Neural progenitor cell (in vitro differentiated cells): ENCODE measurements around the gene MDGA2. TPM values are rescaled to one million over a fixed set of nuclear protein-coding genes. Genes with fewer than 3 reads are reported as not detected.

Source experiments
- DNase-seq: peaks from one replicate; pipeline ENCODE4 v3.0.0-alpha.2; 2016; ENCODE audit warnings: low spot score
- H2AFZ ChIP-seq: fragments of 200-600 bp; sonication (generic); replicated peaks from 2 replicates; pipeline ENCODE4 v1.6.1; 2016; ENCODE audit warnings: antibody characterized with exemption
- H3F3A ChIP-seq: fragments of 200-600 bp; sonication (generic); 2 replicates; pipeline ENCODE4 v1.6.1; 2016; ENCODE audit warnings: antibody characterized with exemption, low read depth
- H3K27ac ChIP-seq: fragments of 200-600 bp; sonication (generic); 2 replicates; pipeline ENCODE4 v1.5.1; 2016; ENCODE audit warnings: mild to moderate bottlenecking
- H3K27me3 ChIP-seq: fragments of 200-600 bp; sonication (generic); 2 replicates; pipeline ENCODE4 v1.6.1; 2016; ENCODE audit warnings: mild to moderate bottlenecking, moderate library complexity
- H3K36me3 ChIP-seq: fragments of 200-600 bp; sonication (generic); 2 replicates; pipeline ENCODE4 v1.5.1; 2016
- H3K4me1 ChIP-seq: fragments of 200-600 bp; sonication (generic); 2 replicates; pipeline ENCODE4 v1.6.1; 2016; ENCODE audit warnings: mixed run types
- H3K4me2 ChIP-seq: fragments of 200-600 bp; sonication (generic); 2 replicates; pipeline ENCODE4 v1.6.1; 2016
- H3K4me3 ChIP-seq: fragments of 200-600 bp; sonication (generic); 2 replicates; pipeline ENCODE4 v1.5.1; 2016
- H3K79me2 ChIP-seq: fragments of 200-600 bp; sonication (generic); 2 replicates; pipeline ENCODE4 v1.6.1; 2016; ENCODE audit warnings: low read depth
- H3K9ac ChIP-seq: fragments of 200-600 bp; sonication (generic); 2 replicates; pipeline ENCODE4 v1.6.1; 2016
- H3K9me3 ChIP-seq: fragments of 200-600 bp; sonication (generic); 2 replicates; pipeline ENCODE4 v1.5.1; 2016; ENCODE audit warnings: low read depth
- H4K20me1 ChIP-seq: fragments of 200-600 bp; sonication (generic); 2 replicates; pipeline ENCODE4 v1.6.1; 2016; ENCODE audit warnings: low read depth
- H3K27ac Mint-ChIP-seq: 3 replicates; pipeline ENCODE4 v1.8.0; 2021; ENCODE audit warnings: mixed read lengths
- H3K27me3 Mint-ChIP-seq: 2 replicates; pipeline ENCODE4 v1.8.0; 2022; ENCODE audit warnings: low read depth, mild to moderate bottlenecking, inconsistent platforms, moderate library complexity, mixed read lengths; ENCODE audit not compliant: insufficient read depth
- H3K36me3 Mint-ChIP-seq: 3 replicates; pipeline ENCODE4 v1.8.0; 2021; ENCODE audit warnings: mixed read lengths
- H3K4me1 Mint-ChIP-seq: 3 replicates; pipeline ENCODE4 v1.8.0; 2021; ENCODE audit warnings: mixed read lengths
- H3K4me3 Mint-ChIP-seq: 3 replicates; pipeline ENCODE4 v1.8.0; 2021; ENCODE audit warnings: mild to moderate bottlenecking, moderate library complexity, mixed read lengths
- H3K9me3 Mint-ChIP-seq: 3 replicates; pipeline ENCODE4 v1.8.0; 2020; ENCODE audit warnings: mixed read lengths
- EZH2 ChIP-seq: fragments of 200-600 bp; sonication (generic); IDR thresholded peaks from 2 replicates; pipeline ENCODE4 v1.6.1; 2017; ENCODE audit warnings: antibody characterized with exemption, mild to moderate bottlenecking, moderate library complexity
- EZH2phosphoT487 ChIP-seq: fragments of 200-600 bp; sonication (generic); IDR thresholded peaks from 2 replicates; pipeline ENCODE4 v1.6.1; 2017; ENCODE audit warnings: antibody characterized with exemption
- total RNA-seq: library from RNA; depleted of rRNA; stranded (reverse); fragments of >200 nt; gene quantifications from 2 replicates; pipeline ENCODE4 v1.2.3, GENCODE V29; 2015; ENCODE audit warnings: low replicate concordance
- TF ChIP-seq, protein P1 (sequence below): fragments of 200-600 bp; sonication (generic); IDR thresholded peaks from 2 replicates; pipeline ENCODE4 v1.5.1; 2017; ENCODE audit warnings: antibody characterized with exemption, mild to moderate bottlenecking

Gene MDGA2
- total RNA-seq, 1 donor from 2014 or later, result 1.0 TPM

GRCh38 chr14:47442211-47442610, 233.2 kb downstream of the MDGA2 start:
- Mint-ChIP-seq H3K4me1 (peaks cover 7% of the 10 kb centered on the region), H3K4me3 (no peak overlapping the region), H3K27me3 (no peaks in the 10 kb centered on the region), H3K36me3 (no peaks in the 10 kb centered on the region), H3K9me3 (no peaks in the 10 kb centered on the region), H3K27ac (no peak overlapping the region)
- Histone ChIP-seq H3K79me2 (no peaks in the 10 kb centered on the region), H4K20me1 (no peaks in the 10 kb centered on the region), H3K36me3 (no peaks in the 10 kb centered on the region), H2AFZ (no peak overlapping the region), H3F3A (no peaks in the 10 kb centered on the region), H3K4me2 (no peak overlapping the region), H3K27ac (no peak overlapping the region), H3K9ac (no peak overlapping the region), H3K9me3 (no peaks in the 10 kb centered on the region), H3K4me3 (no peak overlapping the region), H3K4me1 (no peaks in the 10 kb centered on the region), H3K27me3 (no peaks in the 10 kb centered on the region)
- peak; percentile 58 for DNase-seq
- no peak for TF ChIP-seq EZH2phosphoT487
- no peak for TF ChIP-seq EZH2
- TF ChIP-seq, protein P1, sequence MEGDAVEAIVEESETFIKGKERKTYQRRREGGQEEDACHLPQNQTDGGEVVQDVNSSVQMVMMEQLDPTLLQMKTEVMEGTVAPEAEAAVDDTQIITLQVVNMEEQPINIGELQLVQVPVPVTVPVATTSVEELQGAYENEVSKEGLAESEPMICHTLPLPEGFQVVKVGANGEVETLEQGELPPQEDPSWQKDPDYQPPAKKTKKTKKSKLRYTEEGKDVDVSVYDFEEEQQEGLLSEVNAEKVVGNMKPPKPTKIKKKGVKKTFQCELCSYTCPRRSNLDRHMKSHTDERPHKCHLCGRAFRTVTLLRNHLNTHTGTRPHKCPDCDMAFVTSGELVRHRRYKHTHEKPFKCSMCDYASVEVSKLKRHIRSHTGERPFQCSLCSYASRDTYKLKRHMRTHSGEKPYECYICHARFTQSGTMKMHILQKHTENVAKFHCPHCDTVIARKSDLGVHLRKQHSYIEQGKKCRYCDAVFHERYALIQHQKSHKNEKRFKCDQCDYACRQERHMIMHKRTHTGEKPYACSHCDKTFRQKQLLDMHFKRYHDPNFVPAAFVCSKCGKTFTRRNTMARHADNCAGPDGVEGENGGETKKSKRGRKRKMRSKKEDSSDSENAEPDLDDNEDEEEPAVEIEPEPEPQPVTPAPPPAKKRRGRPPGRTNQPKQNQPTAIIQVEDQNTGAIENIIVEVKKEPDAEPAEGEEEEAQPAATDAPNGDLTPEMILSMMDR, result peak; percentile 61

- no peaks in the 10 kb centered on the region for H3K36me3 ChIP-seq
- H3K27me3 ChIP-seq, result no peaks in the 10 kb centered on the region
- TF ChIP-seq EZH2phosphoT487, result no peak
- TF ChIP-seq, protein P1, result no peak
- TF ChIP-seq EZH2, result no peak
- H3K36me3 Mint-ChIP-seq, result no peaks in the 10 kb centered on the region
- H3K27ac Mint-ChIP-seq, result no peak overlapping the region
- no peaks in the 10 kb centered on the region for H3K27me3 Mint-ChIP-seq
- no peak overlapping the region for H3K4me2 ChIP-seq
- H3K9me3 Mint-ChIP-seq, result no peaks in the 10 kb centered on the region
- no peaks in the 10 kb centered on the region for H3K4me1 ChIP-seq
- no peak overlapping the region for H3K9ac ChIP-seq
- no peaks in the 10 kb centered on the region for H3K79me2 ChIP-seq
- no peak overlapping the region for H3K27ac ChIP-seq
- H3F3A ChIP-seq, result no peaks in the 10 kb centered on the region
- H3K9me3 ChIP-seq, result no peaks in the 10 kb centered on the region
- H3K4me3 ChIP-seq, result no peak overlapping the region
- H4K20me1 ChIP-seq, result no peaks in the 10 kb centered on the region
- peaks cover 7% of the 10 kb centered on the region for H3K4me1 Mint-ChIP-seq
- H2AFZ ChIP-seq, result peak overlapping the region; percentile 77
- no peak overlapping the region for H3K4me3 Mint-ChIP-seq
- DNase-seq, result peak; percentile 9
These were observed 235.5 kb downstream of the MDGA2 start for GRCh38 chr14:47439953-47440352.

GRCh38 chr14:47438650-47439140, 236.7 kb downstream of the MDGA2 start:
- no peaks in the 10 kb centered on the region for H4K20me1 ChIP-seq
- Mint-ChIP-seq H3K36me3 (no peaks in the 10 kb centered on the region), H3K9me3 (no peaks in the 10 kb centered on the region), H3K4me3 (no peak overlapping the region), H3K27ac (no peak overlapping the region), H3K4me1 (peaks cover 7% of the 10 kb centered on the region), H3K27me3 (no peaks in the 10 kb centered on the region)
- no peak overlapping the region for H3K9ac ChIP-seq
- no peak overlapping the region for H3K27ac ChIP-seq
- H3K36me3 ChIP-seq, result no peaks in the 10 kb centered on the region
- H3F3A ChIP-seq, result no peaks in the 10 kb centered on the region
- no peaks in the 10 kb centered on the region for H3K9me3 ChIP-seq
- no peak overlapping the region for H2AFZ ChIP-seq
- TF ChIP-seq EZH2 (no peak), EZH2phosphoT487 (no peak)
- TF ChIP-seq, protein P1, result no peak
- no peaks in the 10 kb centered on the region for H3K27me3 ChIP-seq
- H3K4me2 ChIP-seq, result no peak overlapping the region
- no peaks in the 10 kb centered on the region for H3K4me1 ChIP-seq
- no peak for DNase-seq
- H3K4me3 ChIP-seq, result no peak overlapping the region
- no peaks in the 10 kb centered on the region for H3K79me2 ChIP-seq
